SKM-1 (cell line): ENCODE measurements around the gene TMEM108.

Source experiments
- DNase-seq: peaks from one replicate; lab custom pipeline; 2025; ENCODE audit not compliant: unreplicated experiment; lab: John Stamatoyannopoulos, UW

The TMEM108 gene

GRCh38 chr3:133270631-133271030 is 232.4 kb downstream of the TMEM108 start:
- no peak for DNase-seq

DNA sequence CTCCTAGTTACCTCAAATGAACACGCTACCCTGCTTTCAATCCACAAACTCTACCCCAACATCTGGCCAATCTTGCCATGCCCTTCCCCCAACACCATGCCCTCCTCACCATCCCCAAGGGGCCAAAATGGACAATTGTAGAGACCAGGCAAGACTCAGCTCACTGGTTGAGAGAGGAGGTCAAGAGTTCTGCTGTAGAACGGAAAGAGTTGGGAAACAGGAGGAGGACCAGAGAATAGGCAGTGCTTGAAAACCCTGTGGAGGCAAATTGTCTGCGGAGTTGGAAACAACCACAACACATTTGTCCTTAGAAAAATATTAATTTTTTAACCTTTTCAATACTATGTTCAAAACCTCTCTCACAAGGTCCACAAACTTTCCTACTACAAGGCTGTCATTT is 232.9 kb downstream of the TMEM108 start:
- DNase-seq = no peak

DNA sequence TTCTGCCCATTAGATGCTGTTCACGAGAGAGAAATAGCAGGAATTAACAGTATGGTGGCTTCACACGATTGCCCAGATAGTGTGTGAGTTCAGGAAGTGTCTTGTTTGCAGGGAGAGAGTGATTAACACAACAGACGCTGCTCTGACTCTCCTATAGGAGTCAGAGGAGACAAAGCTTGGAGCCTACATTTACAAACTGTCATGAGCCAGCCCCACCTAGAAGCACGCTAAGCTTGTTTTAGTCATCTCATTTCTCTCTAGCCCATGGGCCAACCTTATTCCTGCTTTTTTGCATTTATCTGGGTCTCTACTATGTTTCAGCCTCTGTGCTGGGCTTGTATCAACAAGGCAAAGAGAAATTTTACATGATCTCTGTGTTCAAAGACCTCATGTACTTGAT is 233.3 kb downstream of the TMEM108 start:
- DNase-seq = no peak

GRCh38 chr3:133273346-133273745 is 235.2 kb downstream of the TMEM108 start:
- no peak for DNase-seq

DNA sequence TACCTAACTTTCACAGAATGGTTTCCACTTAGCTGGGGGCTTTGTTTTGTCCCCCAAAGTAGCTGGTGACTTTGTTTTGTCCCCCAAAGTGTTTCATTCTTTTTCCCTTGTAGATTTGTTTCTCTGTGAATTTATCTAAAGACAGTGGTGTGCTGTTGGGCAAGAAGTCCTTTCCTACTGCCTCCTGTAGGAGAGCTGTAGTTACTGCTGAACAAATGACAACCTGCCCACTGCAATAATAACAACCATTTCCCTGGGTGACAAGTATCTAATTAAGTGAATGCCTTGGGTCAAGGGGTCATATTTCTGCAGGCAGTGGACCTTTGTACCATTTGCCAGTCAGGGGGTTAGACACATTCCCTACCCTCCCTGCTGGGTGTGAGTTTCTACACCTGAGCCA is 236.3 kb downstream of the TMEM108 start:
- DNase-seq = no peak

- DNase-seq = no peak
Observed at GRCh38 chr3:133276594-133276993, 238.4 kb downstream of the TMEM108 start.

GRCh38 chr3:133277813-133278212 is 239.6 kb downstream of the TMEM108 start:
- no peak for DNase-seq

GRCh38 chr3:133278260-133279043 is 240.3 kb downstream of the TMEM108 start:
- DNase-seq = no peak

- no peak for DNase-seq
Observed at GRCh38 chr3:133280586-133280985, 242.4 kb downstream of the TMEM108 start.

GRCh38 chr3:133282236-133282635 is 244.0 kb downstream of the TMEM108 start:
- no peak for DNase-seq

DNA sequence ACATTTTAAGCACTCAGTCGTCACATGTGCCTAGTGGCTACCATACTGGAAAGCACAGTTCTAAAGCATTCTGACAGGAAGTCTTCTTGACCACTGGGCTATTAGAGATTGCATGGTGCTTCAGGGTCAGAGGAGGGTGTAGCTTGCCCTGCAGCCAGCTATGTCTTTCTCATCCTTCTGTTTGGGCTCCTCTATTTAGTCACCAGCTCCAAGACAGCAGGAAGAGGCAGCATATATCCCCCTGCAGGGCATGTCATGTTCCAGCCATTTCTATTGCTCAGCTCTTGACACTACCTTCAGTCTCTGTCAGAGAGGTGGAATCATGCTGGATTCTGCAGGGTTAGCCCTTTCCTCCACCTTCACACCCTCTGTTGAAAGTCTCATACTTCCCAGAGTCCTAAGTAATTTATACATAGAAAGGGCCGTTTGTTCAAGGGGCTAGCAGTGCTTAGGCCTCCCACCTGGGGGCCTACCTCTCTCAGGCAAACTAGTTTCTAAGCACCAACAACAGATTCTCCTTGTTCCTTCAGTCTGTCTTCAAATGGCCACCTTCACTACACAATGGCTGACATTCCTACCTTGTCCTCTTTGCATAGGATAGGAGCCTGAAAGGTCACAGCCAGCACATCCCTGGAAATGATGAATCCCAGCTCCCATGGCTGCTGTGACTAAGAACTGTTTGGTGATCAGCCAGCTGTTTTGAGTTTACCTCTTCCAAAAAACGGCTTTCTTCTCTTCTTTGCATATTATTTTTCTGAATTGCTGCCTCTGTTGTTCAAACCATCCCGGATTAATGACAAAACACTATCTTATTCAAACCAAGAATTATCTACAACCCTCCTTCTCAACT is 246.0 kb downstream of the TMEM108 start:
- DNase-seq = no peak

GRCh38 chr3:133289322-133289721 is 251.1 kb downstream of the TMEM108 start:
- no peak for DNase-seq

GRCh38 chr3:133292296-133292695 is 254.1 kb downstream of the TMEM108 start:
- DNase-seq = no peak

- DNase-seq = no peak
Observed at GRCh38 chr3:133293397-133294110, 255.4 kb downstream of the TMEM108 start.

DNA sequence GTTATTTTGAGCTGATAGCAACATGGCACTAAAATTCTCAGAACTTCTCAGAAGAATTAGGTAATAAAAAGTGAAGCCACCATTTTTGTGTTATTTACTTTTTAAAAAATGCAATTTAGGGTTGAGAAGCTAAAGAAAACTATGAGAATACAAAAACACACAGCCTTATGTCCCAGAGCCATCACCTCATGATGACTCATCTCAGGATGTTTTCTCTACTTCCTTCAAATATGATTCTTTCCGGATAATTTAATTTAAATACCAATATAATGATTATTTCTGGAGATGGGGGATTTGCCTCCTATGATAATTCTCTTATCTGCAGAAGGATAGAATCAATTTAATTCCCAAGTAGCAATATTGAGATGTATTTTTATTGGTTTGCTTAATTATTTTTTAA is 256.1 kb downstream of the TMEM108 start:
- DNase-seq = no peak

DNA sequence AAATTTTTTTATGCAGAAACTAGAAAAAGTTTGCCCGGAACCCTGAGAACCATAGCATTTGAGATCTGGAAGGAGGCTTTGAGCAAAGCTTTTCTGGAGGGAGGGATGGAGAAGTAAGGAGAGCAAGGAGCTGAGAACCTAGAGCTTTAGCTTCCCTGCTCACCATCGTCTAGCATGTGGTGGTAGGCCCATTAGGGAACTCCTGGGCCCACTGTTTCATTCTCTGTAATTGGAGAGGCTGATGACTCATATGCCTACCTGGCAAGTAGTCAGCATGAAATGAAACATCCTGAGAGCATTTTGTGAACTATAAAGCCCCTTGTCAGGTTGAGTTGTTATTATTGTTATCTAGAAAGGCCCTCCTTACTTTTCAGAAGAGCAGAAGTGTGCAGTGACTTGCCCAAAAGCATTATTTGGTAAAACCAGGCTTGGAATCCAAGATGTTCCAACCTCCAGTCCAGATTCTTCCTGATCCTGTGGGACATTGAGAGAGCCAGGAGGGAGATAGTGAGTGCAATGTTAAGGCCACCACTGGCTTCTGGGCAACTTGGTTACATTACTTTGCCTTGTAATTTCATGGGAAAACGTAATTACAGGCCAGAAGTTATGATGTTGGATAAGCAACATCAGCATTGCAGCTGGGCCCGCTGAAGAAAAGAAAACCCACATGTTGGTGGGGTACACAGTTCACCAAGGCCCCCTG is 257.2 kb downstream of the TMEM108 start:
- DNase-seq = no peak

DNA sequence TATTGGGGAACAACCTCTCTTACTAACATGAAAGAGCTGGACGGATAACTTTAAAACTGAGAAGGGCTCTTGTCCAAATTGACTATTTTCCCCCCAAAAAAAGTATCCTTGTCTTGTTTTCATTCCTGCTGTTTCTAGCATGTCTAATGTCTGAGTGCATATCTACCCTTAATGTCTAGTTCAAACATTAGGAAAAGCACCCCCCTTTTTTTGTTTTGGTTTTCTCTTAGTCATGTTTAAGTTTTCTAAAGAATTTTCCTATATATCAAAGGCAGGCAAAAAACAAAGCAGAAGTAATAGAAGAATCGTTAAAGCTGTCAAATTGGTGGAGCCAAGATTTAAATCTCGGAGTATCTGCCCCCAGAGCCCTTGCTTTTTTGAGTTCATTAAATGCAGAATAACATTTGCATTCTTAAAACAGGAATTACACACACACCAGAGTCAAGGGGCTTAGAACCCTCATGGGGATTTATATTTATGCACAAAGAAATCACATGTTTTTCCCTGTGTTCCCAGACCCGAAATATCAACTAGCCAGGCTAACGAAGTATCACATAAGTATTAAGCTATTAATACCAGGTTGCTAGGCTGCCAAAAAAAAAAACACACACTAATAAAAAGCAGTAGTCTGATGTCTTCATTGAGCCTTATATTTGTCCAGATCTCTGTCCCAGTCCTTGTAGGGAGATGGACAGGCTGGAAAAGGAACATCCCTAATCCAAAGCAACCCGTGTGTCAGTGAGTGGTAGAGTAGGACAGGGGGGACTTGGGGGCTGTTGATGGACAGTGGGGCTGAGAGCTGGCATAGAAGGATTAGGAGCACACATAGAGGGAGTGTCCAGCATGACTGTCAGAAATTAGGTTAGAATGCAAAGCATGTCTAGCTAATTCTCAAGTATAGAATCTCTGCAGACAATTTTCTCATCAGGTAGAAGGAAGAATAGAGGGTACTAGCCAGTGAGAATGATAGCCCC is 258.0 kb downstream of the TMEM108 start:
- no peak for DNase-seq

- no peak for DNase-seq
Observed at GRCh38 chr3:133296981-133297380, 258.8 kb downstream of the TMEM108 start.

DNA sequence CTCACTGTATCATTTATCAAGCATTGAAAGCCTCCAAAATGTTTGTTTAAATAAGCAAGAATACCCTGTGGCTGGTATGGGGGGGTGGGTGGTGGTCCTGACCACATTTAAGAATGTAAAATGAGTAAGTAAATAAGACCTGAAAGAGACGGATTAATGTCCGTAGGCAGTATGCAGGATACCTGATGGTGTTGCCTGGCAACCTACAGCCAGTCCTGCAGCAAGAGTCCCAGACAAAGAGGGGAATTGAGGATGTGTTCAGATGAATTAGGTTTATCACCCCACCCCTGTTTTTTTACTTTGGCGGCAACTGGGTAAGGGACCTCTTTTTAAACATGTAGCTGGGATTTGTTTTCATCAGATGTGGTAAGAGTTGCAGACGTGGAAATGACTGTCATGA is 261.9 kb downstream of the TMEM108 start:
- DNase-seq = no peak

GRCh38 chr3:133301194-133301593 is 263.0 kb downstream of the TMEM108 start:
- no peak for DNase-seq
